NB4 (cell line): ENCODE data around the gene ABLIM1.

Source experiments
- CTCF ChIP-seq: IDR thresholded peaks from one replicate; pipeline ENCODE4 v1.5.1; 2012; ENCODE audit warnings: low read depth, low read length
- POLR2A ChIP-seq: IDR thresholded peaks from 2 replicates; pipeline ENCODE4 v1.6.1; 2011; ENCODE audit warnings: mild to moderate bottlenecking; ENCODE audit not compliant: insufficient read length; ENCODE audit errors: extremely low read depth

GRCh38 chr10:114616103-114616502 is 42.0 kb downstream of the ABLIM1 start:
- TF ChIP-seq POLR2A (no peak), CTCF (no peak)
